Adrenal gland (tissue), 12 donors: ENCODE data around the gene KIAA0040. TPM values are rescaled to one million over a fixed set of nuclear protein-coding genes. Genes with fewer than 3 reads are reported as not detected.

Source experiments
- DNase-seq, 7 donors: peaks; one replicate each; pipeline ENCODE4 v3.0.0-alpha.2; 2019 to 2020
- H3K27ac ChIP-seq, 5 donors: fragments of 200-600 bp; sonication (generic) in 4 of 5; 1 replicate in 3 of 5; 2 replicates in 2 of 5; pipeline versions ENCODE4 v1.5.1 to v1.8.0; 2016 to 2020; ENCODE audit warnings: mild to moderate bottlenecking in 1 of 5
- H3K27me3 ChIP-seq: fragments of 200-600 bp; 2 replicates; pipeline ENCODE4 v1.8.0; 2021
- H3K36me3 ChIP-seq, 2 donors: fragments of 200-600 bp; replicated peaks in 1 of 2; 1 replicate in 1 of 2; 2 replicates in 1 of 2; pipeline versions ENCODE4 v1.5.1 to v1.8.0; 2018 to 2022
- H3K4me1 ChIP-seq, 2 donors: fragments of 200-600 bp; replicated peaks in 1 of 2; 1 replicate in 1 of 2; 2 replicates in 1 of 2; pipeline versions ENCODE4 v1.5.1 to v1.8.0; 2018 to 2021
- H3K4me3 ChIP-seq, 4 donors: fragments of 200-600 bp; sonication (generic) in 3 of 4; one replicate each; pipeline ENCODE4 v1.5.1; 2016 to 2018
- H3K9me3 ChIP-seq, 3 donors: fragments of 200-600 bp; sonication (generic) in 1 of 3; replicated peaks in 1 of 3; 1 replicate in 2 of 3; 2 replicates in 1 of 3; pipeline versions ENCODE4 v1.5.1 to v1.8.0; 2016 to 2021
- POLR2A ChIP-seq, 2 donors: fragments of 450-650 bp; IDR thresholded peaks; one replicate each; pipeline ENCODE4 v1.6.1; 2017; ENCODE audit warnings: antibody characterized with exemption in 2 of 2, mild to moderate bottlenecking in 2 of 2, moderate library complexity in 1 of 2
- WGBS, 4 donors: extraction: QIAGEN DNeasy Blood & Tissue Kit in 2 of 4; methylation state at CpG; one replicate each; pipeline versions ENCODE4 v1.1.5 to v1.1.7; 2013 to 2017; 5-methylcytosine and 5-hydroxymethylcytosine counted together
- intact Hi-C, 2 donors: fragments of 100-400 bp; cut with DNase I; formaldehyde crosslinking; loops; one replicate each; pipeline versions ENCODE4 v1.14.1 to v1.15.0; 2022 to 2023
- polyA plus RNA-seq, 3 donors: library from polyadenylated mRNA; stranded (reverse); fragments of 200-250 nt in 2 of 3; fragments of 350-450 nt in 1 of 3; fragmentation: Illumina TruSeq in 1 of 3; extraction: RNeasy Lipid Tissue Mini Kit (QIAGEN cat#74804) in 1 of 3; gene quantifications; one replicate each; pipeline ENCODE4 v1.2.3, GENCODE V29; 2013 to 2014
- total RNA-seq, 9 donors: library from RNA; depleted of rRNA in 4 of 9; stranded (reverse); fragments of >200 nt in 4 of 9; fragments of 120-200 nt in 1 of 9; fragmentation: NEBNext Ultra II Directional in 1 of 9; extraction: Animal tissue kit (Norgen Biotek cat#: 25700) in 1 of 9; gene quantifications; one replicate each; pipeline versions ENCODE4 v1.1.0 to v1.2.4, GENCODE V29; 2013 to 2023
- TF ChIP-seq, protein P1 (sequence below), 6 experiments: fragments of 450-650 bp in 4 of 6; fragments of 200-600 bp in 2 of 6; sonication (generic) in 1 of 6; IDR thresholded peaks; 1 replicate in 5 of 6; 2 replicates in 1 of 6; pipeline versions ENCODE4 v1.5.1 to v1.8.0; 2016 to 2021; ENCODE audit warnings: antibody characterized with exemption in 6 of 6, mild to moderate bottlenecking in 2 of 6, moderate library complexity in 1 of 6
- donor health status: healthy with polysubstance abuse.
- donor health status: Bipolar disorder and iron deficiency.
- donor health status: DM: yes; HTN: yes; CAD: no.
- donor health status: DM: no; HTN: no; CAD: no.
- donor health status: DM: no; HTN: no; CAD: no.
- donor health status: DM: yes; HTN: yes; CAD: no.

KIAA0040 gene
- total and polyA plus RNA-seq, 12 donors: 1.8 to 54.3 (median 12.3) TPM

GRCh38 chr1:175120511-175120910 lies 72.1 kb downstream of the KIAA0040 start:
- intact Hi-C loops: loop anchor here (5.0 kb wide), 1 partner anchor 88 kb away; no protein-coding TSS in a partner anchor
- Histone ChIP-seq H3K36me3 (no peaks in the 10 kb centered on the region), H3K27ac (no peak overlapping the region), H3K9me3 (no peaks in the 10 kb centered on the region), H3K4me1 (no peaks in the 10 kb centered on the region), H3K27me3 (no peaks in the 10 kb centered on the region), H3K4me3 (no peak overlapping the region)
- WGBS, 4 donors: 85 to 94% (median 91%) methylated on average over 1 of the region's 1 CpG
- TF ChIP-seq POLR2A (IDR thresholded peaks at IDR 0.05): no peak
- TF ChIP-seq, protein P1, sequence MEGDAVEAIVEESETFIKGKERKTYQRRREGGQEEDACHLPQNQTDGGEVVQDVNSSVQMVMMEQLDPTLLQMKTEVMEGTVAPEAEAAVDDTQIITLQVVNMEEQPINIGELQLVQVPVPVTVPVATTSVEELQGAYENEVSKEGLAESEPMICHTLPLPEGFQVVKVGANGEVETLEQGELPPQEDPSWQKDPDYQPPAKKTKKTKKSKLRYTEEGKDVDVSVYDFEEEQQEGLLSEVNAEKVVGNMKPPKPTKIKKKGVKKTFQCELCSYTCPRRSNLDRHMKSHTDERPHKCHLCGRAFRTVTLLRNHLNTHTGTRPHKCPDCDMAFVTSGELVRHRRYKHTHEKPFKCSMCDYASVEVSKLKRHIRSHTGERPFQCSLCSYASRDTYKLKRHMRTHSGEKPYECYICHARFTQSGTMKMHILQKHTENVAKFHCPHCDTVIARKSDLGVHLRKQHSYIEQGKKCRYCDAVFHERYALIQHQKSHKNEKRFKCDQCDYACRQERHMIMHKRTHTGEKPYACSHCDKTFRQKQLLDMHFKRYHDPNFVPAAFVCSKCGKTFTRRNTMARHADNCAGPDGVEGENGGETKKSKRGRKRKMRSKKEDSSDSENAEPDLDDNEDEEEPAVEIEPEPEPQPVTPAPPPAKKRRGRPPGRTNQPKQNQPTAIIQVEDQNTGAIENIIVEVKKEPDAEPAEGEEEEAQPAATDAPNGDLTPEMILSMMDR (IDR thresholded peaks at IDR 0.05): no peak
- DNase-seq: no peak

DNA sequence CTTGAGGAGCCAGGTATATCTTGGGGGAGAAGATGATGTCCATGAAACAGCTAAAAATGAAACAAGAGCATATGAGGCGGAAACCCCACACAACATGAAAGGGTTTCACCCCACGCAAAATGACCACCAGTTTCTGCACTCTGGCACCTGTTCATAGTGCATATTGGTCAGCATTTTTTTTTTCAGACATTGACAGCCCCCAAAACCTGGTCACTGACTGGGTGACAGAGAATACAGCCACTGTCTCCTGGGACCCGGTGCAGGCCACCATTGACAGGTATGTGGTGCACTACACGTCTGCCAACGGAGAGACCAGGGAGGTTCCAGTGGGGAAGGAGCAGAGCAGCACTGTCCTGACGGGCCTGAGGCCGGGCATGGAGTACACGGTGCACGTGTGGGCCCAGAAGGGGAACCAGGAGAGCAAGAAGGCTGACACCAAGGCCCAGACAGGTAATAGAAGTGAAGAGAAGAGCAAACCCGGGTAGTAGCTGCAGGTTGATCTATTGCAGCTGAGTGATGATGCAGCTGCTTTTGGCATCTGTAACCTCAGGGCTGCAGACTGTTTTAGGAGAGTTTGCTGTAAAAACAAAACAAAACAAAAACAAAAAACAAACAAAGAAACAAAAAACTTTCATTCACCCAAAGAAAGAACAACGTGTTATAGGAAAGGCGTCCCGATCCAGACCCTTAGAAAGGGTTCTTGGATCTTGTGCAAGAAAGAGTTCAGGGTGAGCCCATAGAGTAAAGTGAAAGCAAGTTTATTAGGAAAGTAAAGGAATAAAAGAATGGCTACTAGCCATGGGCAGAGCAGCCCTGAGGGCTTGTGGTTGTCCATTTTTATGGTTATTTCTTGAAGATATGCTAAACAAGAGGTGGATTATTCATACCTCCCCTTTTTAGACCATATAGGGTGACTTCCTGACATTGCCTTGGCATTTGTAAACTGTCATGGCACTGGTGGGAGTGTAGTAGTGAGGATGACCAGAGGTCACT lies 73.9 kb downstream of the KIAA0040 start:
- Histone ChIP-seq H3K36me3 (no peaks in the 10 kb centered on the region), H3K4me1 (no peaks in the 10 kb centered on the region), H3K4me3 (no peak overlapping the region), H3K27ac (no peak overlapping the region), H3K27me3 (no peaks in the 10 kb centered on the region), H3K9me3 (peaks cover 0 to 3% (median 2%) of the 10 kb centered on the region in 3 donors)
- intact Hi-C loops: no loop called here
- TF ChIP-seq POLR2A (IDR thresholded peaks at IDR 0.05): no peak
- TF ChIP-seq, protein P1 (IDR thresholded peaks at IDR 0.05): no peak
- DNase-seq: no peak
- WGBS, 4 donors: 77 to 83% (median 82%) methylated on average over 12 to 13 of the region's 13 CpGs

GRCh38 chr1:175116903-175117302 lies 75.7 kb downstream of the KIAA0040 start:
- H3K27me3 ChIP-seq: no peaks in the 10 kb centered on the region
- H3K27ac ChIP-seq: no peak overlapping the region
- H3K4me1 ChIP-seq: no peaks in the 10 kb centered on the region
- no peak overlapping the region for H3K4me3 ChIP-seq
- no peak for DNase-seq
- WGBS, 4 donors: 62 to 79% (median 72%) methylated on average over 11 of the region's 11 CpGs
- peaks cover 0 to 10% (median 9%) of the 10 kb centered on the region in 3 donors for H3K9me3 ChIP-seq
- no peak for TF ChIP-seq POLR2A (IDR thresholded peaks at IDR 0.05)
- TF ChIP-seq, protein P1 (IDR thresholded peaks at IDR 0.05): no peak
- H3K36me3 ChIP-seq: no peaks in the 10 kb centered on the region
- intact Hi-C loops: no loop called here

GRCh38 chr1:175116210-175116798 lies 76.3 kb downstream of the KIAA0040 start:
- Histone ChIP-seq H3K4me3 (no peak overlapping the region), H3K27me3 (no peaks in the 10 kb centered on the region), H3K36me3 (no peaks in the 10 kb centered on the region), H3K27ac (no peak overlapping the region), H3K9me3 (peaks cover 0 to 10% (median 9%) of the 10 kb centered on the region in 3 donors), H3K4me1 (no peaks in the 10 kb centered on the region)
- TF ChIP-seq, protein P1 (IDR thresholded peaks at IDR 0.05): no peak
- no peak for TF ChIP-seq POLR2A (IDR thresholded peaks at IDR 0.05)
- no peak for DNase-seq
- intact Hi-C loops: no loop called here
- 73 to 94% (median 85%) methylated on average over 1 of the region's 1 CpG for WGBS, 4 donors
